Stimulated activated CD8-positive, alpha-beta memory T cell treated with anti-CD3 and anti-CD28 coated beads, Interleukin-4, amount 100 ng/mL, for 1 hour (primary cell): ENCODE data around the gene RPL28.

ENCODE experiments used
- DNase-seq, 2 donors: peaks; one replicate each; pipeline ENCODE4 v3.0.0-alpha.2; 2020; ENCODE audit warnings: low read depth in 2 of 2, low spot score in 1 of 2

The RPL28 gene

DNA sequence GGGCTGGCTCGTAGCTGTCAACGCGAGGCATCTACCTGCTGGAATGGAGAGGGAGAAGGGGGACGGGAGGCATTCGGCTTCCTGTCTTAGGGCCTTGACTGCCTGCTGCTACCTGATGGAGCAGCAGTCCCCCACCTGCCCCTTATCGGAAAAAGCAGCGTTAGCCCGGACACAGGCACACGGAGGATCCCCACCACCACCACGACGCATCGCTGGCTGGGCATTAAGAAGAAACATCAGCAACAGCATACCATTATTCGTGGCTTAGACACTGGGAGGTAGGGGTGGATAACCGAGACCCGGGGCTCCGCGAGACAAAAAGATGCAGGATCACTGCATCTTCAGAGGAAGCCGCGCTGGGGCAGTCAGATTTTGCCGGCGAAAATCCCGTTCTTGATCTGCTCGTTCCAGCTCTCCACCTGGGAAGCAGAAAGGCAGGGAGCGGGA, 32.4 kb upstream of the RPL28 start:
- DNase-seq = no peak

GRCh38 chr19:55353803-55354697, 31.7 kb upstream of the RPL28 start:
- DNase-seq = no peak

GRCh38 chr19:55354698-55355212, 31.0 kb upstream of the RPL28 start, which contains the start of gene COX6B2:
Gene COX6B2, minus strand, starts transcription at chr19:55354719. Its CDS starts 198 bp downstream, at chr19:55354521.
- DNase-seq = no peak

- DNase-seq = no peak
Measured at GRCh38 chr19:55355213-55355821, 30.4 kb upstream of the RPL28 start.

DNA sequence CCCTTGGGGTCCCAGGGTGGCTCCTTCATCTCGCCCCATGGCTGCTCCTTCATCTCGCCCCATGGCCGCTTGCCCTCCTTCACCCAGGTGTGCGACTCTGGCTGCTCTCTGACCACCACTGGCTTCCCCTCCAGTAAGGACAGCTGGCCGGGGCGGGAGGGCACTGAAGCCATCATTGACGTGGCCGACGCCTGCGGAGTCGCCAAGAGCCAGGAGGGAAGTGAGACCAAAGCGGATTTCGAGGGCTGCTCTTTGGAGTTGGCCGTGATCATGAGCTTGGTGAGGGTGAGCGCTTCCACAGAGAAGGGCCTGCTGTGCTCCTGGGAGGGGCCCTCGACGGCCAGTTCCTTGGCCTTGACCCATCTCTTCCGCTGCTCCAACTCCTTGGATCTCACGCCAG, 27.2 kb upstream of the RPL28 start:
- DNase-seq = no peak

DNA sequence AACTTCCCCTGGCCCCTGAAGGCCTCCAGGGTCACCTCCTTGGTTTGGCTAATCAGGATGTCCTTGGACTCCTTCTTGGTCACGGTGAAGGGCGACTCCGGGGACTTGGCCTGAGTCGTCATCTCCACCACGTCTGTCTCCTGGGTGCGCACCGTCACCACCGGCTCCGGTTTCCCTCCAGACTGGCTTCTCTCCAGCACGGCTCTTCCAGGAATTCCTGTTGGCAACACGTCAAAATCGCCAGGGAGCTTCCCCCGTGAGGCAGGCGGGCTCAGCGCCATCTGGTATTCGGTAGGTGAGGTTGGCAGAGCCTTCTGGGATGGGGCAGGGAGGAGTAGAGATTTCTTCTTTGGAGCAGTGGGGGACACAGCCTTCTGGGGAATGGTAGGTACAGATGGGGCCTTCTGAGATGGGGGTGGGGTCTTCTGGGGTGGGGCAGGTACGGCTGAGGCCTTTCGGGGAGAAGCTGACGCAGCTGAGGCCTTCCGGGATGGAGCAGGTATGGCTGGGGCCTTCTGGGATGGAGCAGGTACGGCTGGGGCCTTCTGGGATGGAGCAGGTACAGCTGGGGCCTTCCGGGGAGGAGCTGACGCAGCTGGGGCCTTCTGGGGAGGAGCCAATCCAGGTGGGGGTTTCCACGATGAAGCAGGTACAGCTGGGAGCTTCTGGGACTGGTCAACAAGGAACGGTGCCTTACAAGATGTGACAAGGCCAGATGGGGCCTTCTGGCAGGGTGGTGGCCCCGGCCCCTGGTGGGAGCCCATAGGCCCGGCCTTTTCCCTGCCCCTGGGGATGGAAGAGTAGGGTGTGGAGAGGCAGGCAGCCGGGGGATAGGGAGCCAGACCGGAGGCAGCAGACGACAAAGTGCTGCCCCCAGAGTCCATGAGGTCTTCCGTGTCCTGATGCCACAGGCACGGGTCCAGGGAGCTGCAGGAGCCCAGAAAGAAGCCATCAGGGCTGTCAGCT, 26.5 kb upstream of the RPL28 start:
- no peak for DNase-seq

DNA sequence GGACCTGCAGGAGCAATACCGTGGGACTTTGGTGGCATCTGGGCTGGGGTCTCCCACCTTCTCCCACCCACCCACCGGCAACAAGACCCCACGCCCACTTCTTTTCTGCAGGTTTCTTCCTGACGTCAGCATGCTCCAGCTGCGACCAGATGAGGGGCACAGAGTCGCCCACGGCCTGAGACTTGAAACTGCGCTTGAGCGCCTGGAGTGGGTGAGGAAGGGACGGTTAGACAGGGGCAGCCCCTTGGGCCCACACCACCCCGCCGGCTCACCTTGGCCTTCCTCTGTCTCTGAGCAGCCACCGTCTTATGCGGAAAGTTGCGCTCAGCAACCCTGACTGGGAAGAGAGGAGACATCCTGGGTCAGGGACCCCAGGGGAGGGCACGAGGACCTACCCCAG, 24.8 kb upstream of the RPL28 start:
- no peak for DNase-seq

GRCh38 chr19:55362174-55362989, 23.4 kb upstream of the RPL28 start:
- no peak for DNase-seq

DNA sequence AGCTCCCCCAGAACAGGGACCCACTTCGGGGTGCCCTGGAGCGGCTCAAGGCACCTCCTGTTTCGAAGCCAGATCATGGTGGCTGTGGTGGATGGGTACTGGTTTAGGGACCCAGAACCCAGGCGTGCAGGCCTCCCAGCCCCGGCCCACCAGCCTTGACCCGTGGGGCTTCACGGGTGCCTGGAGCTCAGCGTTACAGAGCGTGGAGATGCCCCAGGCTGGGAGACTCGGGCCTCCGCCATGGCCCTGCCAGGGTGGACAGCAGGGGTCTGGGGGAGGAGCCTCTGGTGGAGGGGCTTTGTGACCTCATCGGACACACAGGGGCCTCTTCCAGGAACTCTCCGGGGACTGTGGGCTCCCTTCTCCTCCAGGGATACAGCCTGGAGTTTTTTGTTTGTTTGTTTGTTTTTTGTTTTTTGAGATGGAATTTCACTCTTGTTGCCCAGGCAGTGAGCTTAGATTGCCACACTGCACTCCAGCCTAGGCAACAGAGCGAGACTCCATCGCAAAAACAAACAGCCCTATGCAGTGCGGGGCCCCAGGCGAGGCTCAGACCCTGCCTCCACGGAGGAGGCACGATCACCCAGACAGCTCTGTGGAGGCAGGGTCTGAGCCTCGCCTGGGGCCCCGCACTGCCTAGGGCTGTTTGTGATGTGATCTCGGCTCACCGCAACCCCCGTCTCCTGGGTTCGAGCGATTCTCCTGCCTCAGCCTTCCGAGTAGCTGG, 22.6 kb upstream of the RPL28 start, which contains the start of gene GARIN5B:
Gene GARIN5B, minus strand, starts transcription at position 271 of the 727 bp plus-strand sequence. Its CDS starts 194 bp downstream, at position 77.
- no peak for DNase-seq

DNA sequence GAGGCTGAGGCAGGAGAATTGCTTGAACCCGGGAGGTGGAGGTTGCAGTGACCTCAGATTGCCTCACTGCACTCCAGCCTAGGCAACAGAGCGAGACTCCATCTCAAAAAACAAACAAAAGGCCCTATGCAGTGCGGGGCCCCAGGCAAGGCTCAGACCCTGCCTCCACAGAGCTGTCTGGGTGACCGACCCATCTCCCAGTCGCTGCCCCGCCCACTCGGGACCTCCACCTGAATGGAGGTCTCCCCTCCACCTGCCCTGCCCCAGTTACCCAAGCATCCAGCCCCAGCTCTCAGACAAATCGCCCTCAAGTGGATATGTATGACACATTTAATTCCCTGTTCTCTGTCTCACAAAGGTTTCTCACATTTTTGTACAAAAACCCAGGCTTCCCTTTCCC, 20.5 kb upstream of the RPL28 start:
- no peak for DNase-seq

GRCh38 chr19:55365964-55366363, 19.8 kb upstream of the RPL28 start:
- DNase-seq = no peak

GRCh38 chr19:55366790-55367189, 18.9 kb upstream of the RPL28 start:
- DNase-seq = no peak

GRCh38 chr19:55368106-55368505, 17.6 kb upstream of the RPL28 start:
- no peak for DNase-seq

GRCh38 chr19:55368701-55369563, 16.8 kb upstream of the RPL28 start:
- no peak for DNase-seq

- DNase-seq = no peak
Measured at GRCh38 chr19:55369653-55370304, 16.0 kb upstream of the RPL28 start.

- no peak for DNase-seq
Measured at GRCh38 chr19:55370305-55370988, 15.3 kb upstream of the RPL28 start, which contains the start of gene IL11. Gene IL11, minus strand, starts transcription at chr19:55370463. Its CDS starts 153 bp downstream, at chr19:55370310.
